ENCODE results near the gene BPIFB2. TPM values are rescaled to one million over a fixed set of nuclear protein-coding genes. Genes with fewer than 3 reads are reported as not detected.

Gene BPIFB2, protein sequence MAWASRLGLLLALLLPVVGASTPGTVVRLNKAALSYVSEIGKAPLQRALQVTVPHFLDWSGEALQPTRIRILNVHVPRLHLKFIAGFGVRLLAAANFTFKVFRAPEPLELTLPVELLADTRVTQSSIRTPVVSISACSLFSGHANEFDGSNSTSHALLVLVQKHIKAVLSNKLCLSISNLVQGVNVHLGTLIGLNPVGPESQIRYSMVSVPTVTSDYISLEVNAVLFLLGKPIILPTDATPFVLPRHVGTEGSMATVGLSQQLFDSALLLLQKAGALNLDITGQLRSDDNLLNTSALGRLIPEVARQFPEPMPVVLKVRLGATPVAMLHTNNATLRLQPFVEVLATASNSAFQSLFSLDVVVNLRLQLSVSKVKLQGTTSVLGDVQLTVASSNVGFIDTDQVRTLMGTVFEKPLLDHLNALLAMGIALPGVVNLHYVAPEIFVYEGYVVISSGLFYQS
- 100 to 1,000 TPM in 1 of 4 donors, under 1 TPM in 2, not detected in 1; 0.13 to 138 (median 0.15) TPM for total RNA-seq

DNA sequence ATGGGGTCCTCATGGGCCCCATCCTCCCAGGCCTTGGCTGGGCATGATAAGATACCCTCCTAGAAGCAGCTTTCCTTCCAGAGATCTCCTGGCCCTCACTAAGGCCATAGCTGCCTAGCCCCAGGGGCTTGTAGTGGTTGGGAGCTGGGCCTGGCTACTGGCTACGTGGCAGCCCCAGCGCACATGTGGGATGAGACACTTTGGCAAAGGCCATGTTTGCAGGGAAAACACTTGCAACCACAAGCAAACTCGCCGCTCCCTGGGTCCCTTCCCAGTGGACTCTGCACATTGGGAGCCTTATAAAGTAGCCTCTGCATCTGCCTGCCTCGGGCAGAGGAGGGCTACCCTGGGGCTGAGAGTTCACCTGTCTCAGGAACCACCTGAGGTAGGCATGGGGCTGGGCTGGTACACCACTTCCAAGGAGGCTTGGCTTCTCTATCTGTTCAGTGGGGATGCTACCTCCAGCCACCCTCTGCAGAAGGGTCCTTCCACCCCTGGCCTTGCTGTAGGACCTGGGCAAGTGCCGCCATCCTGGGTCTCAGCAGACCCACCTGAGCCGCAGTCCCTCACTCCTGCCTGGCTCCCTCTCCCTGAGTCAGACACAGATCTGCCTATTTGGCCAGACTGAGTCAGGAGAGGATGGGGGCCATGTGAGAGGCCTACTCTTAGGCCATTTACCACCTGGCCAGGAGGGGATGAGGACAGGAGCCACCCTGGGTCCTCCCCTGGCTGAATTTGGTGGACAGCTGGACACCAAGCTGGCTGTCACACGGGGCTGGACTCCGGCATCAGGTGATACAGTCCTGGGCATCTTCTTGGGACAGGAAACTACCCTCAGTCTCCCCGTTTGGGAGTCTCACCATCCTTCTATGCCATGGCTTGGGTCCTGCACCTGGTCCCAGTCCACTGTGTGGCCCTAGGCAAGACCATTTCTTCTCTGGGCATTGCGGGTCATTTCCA lies at the start of gene BPIFB2:
Gene BPIFB2, plus strand, starts transcription at position 329 of the 960 bp plus-strand sequence. CDS start 871 bp downstream, outside the sequence.
- Histone ChIP-seq H3K4me3 (no peak within 1 kb of the TSS), H3K4me1 (no peaks in the 10 kb centered on the region), H3K27me3 (peaks cover 18% of the 10 kb centered on the region), H3K36me3 (no peaks in the 10 kb centered on the region), H3K27ac (no peak within 1 kb of the TSS), H3K9me3 (peaks cover 0 to 15% (median 0%) of the 10 kb centered on the region in 3 donors)
- ATAC-seq: no peak
- no CpG with 5 or more reads among the region's 11 CpGs for WGBS, 2 donors (ENCODE audit: low coverage in 1 of 2)
- no peak for TF ChIP-seq POLR2AphosphoS5 (IDR thresholded peaks at IDR 0.05)
- TF ChIP-seq, protein P1, sequence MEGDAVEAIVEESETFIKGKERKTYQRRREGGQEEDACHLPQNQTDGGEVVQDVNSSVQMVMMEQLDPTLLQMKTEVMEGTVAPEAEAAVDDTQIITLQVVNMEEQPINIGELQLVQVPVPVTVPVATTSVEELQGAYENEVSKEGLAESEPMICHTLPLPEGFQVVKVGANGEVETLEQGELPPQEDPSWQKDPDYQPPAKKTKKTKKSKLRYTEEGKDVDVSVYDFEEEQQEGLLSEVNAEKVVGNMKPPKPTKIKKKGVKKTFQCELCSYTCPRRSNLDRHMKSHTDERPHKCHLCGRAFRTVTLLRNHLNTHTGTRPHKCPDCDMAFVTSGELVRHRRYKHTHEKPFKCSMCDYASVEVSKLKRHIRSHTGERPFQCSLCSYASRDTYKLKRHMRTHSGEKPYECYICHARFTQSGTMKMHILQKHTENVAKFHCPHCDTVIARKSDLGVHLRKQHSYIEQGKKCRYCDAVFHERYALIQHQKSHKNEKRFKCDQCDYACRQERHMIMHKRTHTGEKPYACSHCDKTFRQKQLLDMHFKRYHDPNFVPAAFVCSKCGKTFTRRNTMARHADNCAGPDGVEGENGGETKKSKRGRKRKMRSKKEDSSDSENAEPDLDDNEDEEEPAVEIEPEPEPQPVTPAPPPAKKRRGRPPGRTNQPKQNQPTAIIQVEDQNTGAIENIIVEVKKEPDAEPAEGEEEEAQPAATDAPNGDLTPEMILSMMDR (IDR thresholded peaks at IDR 0.05): no peak
- TF ChIP-seq POLR2A (IDR thresholded peaks at IDR 0.05): no peak
- no peak for TF ChIP-seq EP300 (IDR thresholded peaks at IDR 0.05)

DNA sequence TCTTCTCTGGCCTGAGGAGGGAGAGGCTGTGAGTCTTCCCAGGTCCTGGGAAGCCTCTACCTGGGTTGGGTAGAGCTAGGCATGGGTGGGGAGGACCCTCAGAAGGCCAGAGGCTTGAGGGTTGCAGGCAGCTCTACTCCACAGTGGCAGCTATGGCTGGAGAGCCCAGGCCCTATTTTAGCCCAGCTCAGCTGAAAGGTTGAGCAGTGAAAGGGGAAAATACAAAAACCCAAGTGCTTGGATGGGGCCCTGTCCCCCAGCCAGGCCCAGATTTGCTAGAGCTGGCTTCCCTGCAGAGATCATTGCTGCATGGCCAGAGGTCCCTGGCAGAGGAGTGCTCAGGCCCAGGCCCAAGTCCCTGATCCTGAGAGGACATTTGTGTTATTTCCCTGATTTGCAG lies 48.9 kb upstream of the BPIFB2 start:
- peaks cover 0 to 56% (median 0%) of the 10 kb centered on the region in 3 donors for H3K9me3 ChIP-seq
- no peak overlapping the region for H3K4me3 ChIP-seq
- peaks cover 20% of the 10 kb centered on the region for H3K27me3 ChIP-seq
- no peak for ATAC-seq
- H3K36me3 ChIP-seq: no peaks in the 10 kb centered on the region
- H3K4me1 ChIP-seq: no peaks in the 10 kb centered on the region
- H3K27ac ChIP-seq: no peak overlapping the region
- TF ChIP-seq POLR2A (IDR thresholded peaks at IDR 0.05): no peak
- TF ChIP-seq, protein P1 (IDR thresholded peaks at IDR 0.05): no peak
- no peak for TF ChIP-seq POLR2AphosphoS5 (IDR thresholded peaks at IDR 0.05)
- no peak for TF ChIP-seq EP300 (IDR thresholded peaks at IDR 0.05)

DNA sequence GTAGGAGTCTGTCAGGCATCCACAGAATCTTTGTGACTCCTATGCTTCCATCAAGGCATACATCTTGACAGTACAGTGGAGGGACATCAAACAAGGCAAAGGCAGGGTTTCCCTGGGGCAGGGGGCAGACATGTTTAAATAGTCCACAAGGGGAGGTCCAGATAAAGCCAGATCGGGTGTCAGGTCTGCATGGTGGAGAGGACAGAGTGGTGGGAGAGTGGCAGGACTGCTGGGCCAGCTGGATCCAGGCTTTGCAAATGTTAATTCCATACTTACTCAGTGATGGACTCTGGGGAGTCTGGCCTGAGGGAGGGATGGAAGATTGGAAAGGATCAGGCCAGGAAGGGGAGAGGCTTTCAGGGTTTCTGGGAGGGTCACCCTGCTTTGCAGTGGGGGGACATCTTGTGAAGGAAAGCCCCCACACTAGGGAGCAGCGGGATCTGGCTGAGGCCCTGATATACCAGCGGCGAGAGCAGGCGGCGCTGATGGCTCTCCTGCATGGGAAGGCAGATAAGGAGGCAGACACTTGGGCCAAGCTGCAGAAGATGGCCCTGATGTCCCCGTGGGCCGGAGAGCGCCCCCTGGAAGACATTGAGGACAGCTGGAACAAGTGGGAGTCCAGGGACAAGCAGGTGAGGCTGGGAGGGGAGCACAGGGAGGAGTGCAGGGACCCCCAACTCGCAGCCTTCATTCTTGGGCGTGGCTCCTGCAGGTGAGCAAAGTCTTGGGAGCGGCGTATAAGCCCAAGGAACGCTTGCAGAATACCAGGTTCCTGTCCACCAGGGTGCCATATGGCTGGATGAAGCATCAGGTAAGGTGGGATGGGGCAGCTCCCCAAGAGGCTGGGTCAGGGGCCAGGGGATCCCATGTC lies 47.9 kb upstream of the BPIFB2 start:
- Histone ChIP-seq H3K27ac (no peak overlapping the region), H3K36me3 (no peaks in the 10 kb centered on the region), H3K4me1 (no peaks in the 10 kb centered on the region), H3K27me3 (peaks cover 10% of the 10 kb centered on the region), H3K9me3 (peaks cover 0 to 46% (median 0%) of the 10 kb centered on the region in 3 donors), H3K4me3 (no peak overlapping the region)
- ATAC-seq: no peak
- TF ChIP-seq, protein P1 (IDR thresholded peaks at IDR 0.05): no peak
- TF ChIP-seq POLR2AphosphoS5 (IDR thresholded peaks at IDR 0.05) (no peak), POLR2A (IDR thresholded peaks at IDR 0.05) (no peak), EP300 (IDR thresholded peaks at IDR 0.05) (no peak)
- 86 to 88% methylated on average over 9 to 10 of the region's 14 CpGs for WGBS, 2 donors (ENCODE audit: low coverage in 1 of 2)

DNA sequence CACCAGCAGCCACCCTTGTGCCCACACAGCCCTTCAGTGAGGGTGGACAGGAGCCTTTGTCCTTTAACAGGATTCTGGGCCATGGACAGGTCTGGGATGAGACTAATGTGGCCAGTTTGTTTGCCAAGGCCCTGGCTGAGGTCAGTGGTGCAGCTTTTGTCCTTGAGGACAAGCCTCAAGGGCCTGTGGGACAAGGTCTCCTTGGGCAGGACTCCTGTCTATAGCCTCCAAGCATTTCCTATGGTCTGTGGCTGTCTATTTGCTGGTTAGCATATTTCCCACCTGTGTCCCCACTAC lies 47.3 kb upstream of the BPIFB2 start:
- H3K9me3 ChIP-seq: peaks cover 0 to 40% (median 0%) of the 10 kb centered on the region in 3 donors
- H3K27ac ChIP-seq: no peak overlapping the region
- TF ChIP-seq POLR2AphosphoS5 (IDR thresholded peaks at IDR 0.05): no peak
- no peak for TF ChIP-seq EP300 (IDR thresholded peaks at IDR 0.05)
- no peak for TF ChIP-seq POLR2A (IDR thresholded peaks at IDR 0.05)
- TF ChIP-seq, protein P1 (IDR thresholded peaks at IDR 0.05): no peak
- H3K4me3 ChIP-seq: no peak overlapping the region
- H3K36me3 ChIP-seq: no peaks in the 10 kb centered on the region
- ATAC-seq: no peak
- peaks cover 5% of the 10 kb centered on the region for H3K27me3 ChIP-seq
- H3K4me1 ChIP-seq: no peaks in the 10 kb centered on the region
